Measurements from ENCODE around the gene SHB. TPM values are rescaled to one million over a fixed set of nuclear protein-coding genes. Genes with fewer than 3 reads are reported as not detected.

SHB gene
- total RNA-seq, 1 experiment from 2014 or later, result 7.6 TPM

- intact Hi-C loops (cut with micrococcal nuclease; ENCODE audit: unreplicated experiment), result loop anchor here (10.0 kb wide), 1 partner anchor 181 kb away; no protein-coding TSS in a partner anchor
- no peaks in the 10 kb centered on the region for H3K36me3 Mint-ChIP-seq (ENCODE audit: insufficient read depth, unreplicated experiment)
- H3K27ac Mint-ChIP-seq (ENCODE audit: unreplicated experiment), result no peak overlapping the region
- no peak for TF ChIP-seq CTCF (IDR thresholded peaks at IDR 0.05; ENCODE audit: unreplicated experiment)
- BruUV-seq (replicated peaks), result no TSS peak
- peaks cover 15% of the 10 kb centered on the region for H3K4me1 Mint-ChIP-seq (ENCODE audit: low read depth, unreplicated experiment)
- no peaks in the 10 kb centered on the region for H3K27me3 Mint-ChIP-seq (ENCODE audit: unreplicated experiment)
- H3K9me3 Mint-ChIP-seq (ENCODE audit: low read depth, unreplicated experiment), result no peaks in the 10 kb centered on the region
- no peak overlapping the region for H3K4me3 Mint-ChIP-seq (ENCODE audit: low read depth, unreplicated experiment)
- no peak for DNase-seq
- CTCF ChIA-PET, result no interaction called here
These were observed 15.0 kb upstream of the SHB start for GRCh38 chr9:38083858-38084555.

GRCh38 chr9:38082446-38083287 lies 13.6 kb upstream of the SHB start:
- no peak for DNase-seq
- no peak overlapping the region for H3K4me3 Mint-ChIP-seq (ENCODE audit: low read depth, unreplicated experiment)

GRCh38 chr9:38081356-38082108 lies 12.5 kb upstream of the SHB start:
- intact Hi-C loops (cut with micrococcal nuclease; ENCODE audit: unreplicated experiment), result loop anchor here (10.0 kb wide), 1 partner anchor 183 kb away; no protein-coding TSS in a partner anchor
- CTCF ChIA-PET, result no interaction called here
- Mint-ChIP-seq H3K27ac (ENCODE audit: unreplicated experiment) (no peak overlapping the region), H3K4me3 (ENCODE audit: low read depth, unreplicated experiment) (no peak overlapping the region), H3K9me3 (ENCODE audit: low read depth, unreplicated experiment) (no peaks in the 10 kb centered on the region), H3K36me3 (ENCODE audit: insufficient read depth, unreplicated experiment) (no peaks in the 10 kb centered on the region), H3K4me1 (ENCODE audit: low read depth, unreplicated experiment) (peaks cover 17% of the 10 kb centered on the region), H3K27me3 (ENCODE audit: unreplicated experiment) (no peaks in the 10 kb centered on the region)
- BruUV-seq (replicated peaks), result no TSS peak
- no peak for DNase-seq
- no peak for TF ChIP-seq CTCF (IDR thresholded peaks at IDR 0.05; ENCODE audit: unreplicated experiment)

More at GRCh38 chr9:38082446-38083287, 13.6 kb upstream of the SHB start:
- no peaks in the 10 kb centered on the region for H3K36me3 Mint-ChIP-seq (ENCODE audit: insufficient read depth, unreplicated experiment)
- no peaks in the 10 kb centered on the region for H3K27me3 Mint-ChIP-seq (ENCODE audit: unreplicated experiment)
- TF ChIP-seq CTCF (IDR thresholded peaks at IDR 0.05; ENCODE audit: unreplicated experiment), result no peak
- H3K4me1 Mint-ChIP-seq (ENCODE audit: low read depth, unreplicated experiment), result peaks cover 17% of the 10 kb centered on the region
- no TSS peak for BruUV-seq (replicated peaks)
- intact Hi-C loops (cut with micrococcal nuclease; ENCODE audit: unreplicated experiment), result loop anchor here (10.0 kb wide), 1 partner anchor 182 kb away; no protein-coding TSS in a partner anchor
- no peaks in the 10 kb centered on the region for H3K9me3 Mint-ChIP-seq (ENCODE audit: low read depth, unreplicated experiment)
- no peak overlapping the region for H3K27ac Mint-ChIP-seq (ENCODE audit: unreplicated experiment)
- CTCF ChIA-PET, result interaction anchor here (0.5 kb wide), 1 partner anchor 277 kb away, joined by 3 read pairs; no protein-coding TSS in a partner anchor

- Mint-ChIP-seq H3K27ac (ENCODE audit: unreplicated experiment) (no peak overlapping the region), H3K9me3 (ENCODE audit: low read depth, unreplicated experiment) (no peaks in the 10 kb centered on the region), H3K36me3 (ENCODE audit: insufficient read depth, unreplicated experiment) (no peaks in the 10 kb centered on the region), H3K4me3 (ENCODE audit: low read depth, unreplicated experiment) (no peak overlapping the region), H3K27me3 (ENCODE audit: unreplicated experiment) (no peaks in the 10 kb centered on the region), H3K4me1 (ENCODE audit: low read depth, unreplicated experiment) (peaks cover 17% of the 10 kb centered on the region)
- no peak for TF ChIP-seq CTCF (IDR thresholded peaks at IDR 0.05; ENCODE audit: unreplicated experiment)
- intact Hi-C loops (cut with micrococcal nuclease; ENCODE audit: unreplicated experiment), result loop anchor here (10.0 kb wide), 1 partner anchor 185 kb away; no protein-coding TSS in a partner anchor
- DNase-seq, result no peak
- BruUV-seq (replicated peaks), result no TSS peak
- CTCF ChIA-PET, result interaction anchor here (0.7 kb wide), 1 partner anchor 62 kb away, joined by 3 read pairs; no protein-coding TSS in a partner anchor
These were observed 10.5 kb upstream of the SHB start for GRCh38 chr9:38079461-38080031.
